Neuron (in vitro differentiated cells): Measurements from ENCODE around the gene TMEM151B.
"Not testable (repeated sequence)": the region's sequence is repeated elsewhere in the genome, so short reads cannot be mapped to it uniquely, and the experiment has no call there.

Experiments used
- H2AFZ ChIP-seq: one replicate; pipeline ENCODE4 v1.6.1; 2013; ENCODE audit warnings: low read depth, mild to moderate bottlenecking, inconsistent platforms, low read length, moderate library complexity
- H3K27me3 ChIP-seq: one replicate; pipeline ENCODE4 v1.6.1; 2013; ENCODE audit warnings: low read length; ENCODE audit not compliant: insufficient read depth
- H3K36me3 ChIP-seq: one replicate; pipeline ENCODE4 v1.6.1; 2013; ENCODE audit warnings: low read length; ENCODE audit not compliant: insufficient read depth
- H3K4me1 ChIP-seq: one replicate; pipeline ENCODE4 v1.6.1; 2013; ENCODE audit warnings: low read length; ENCODE audit not compliant: insufficient read depth
- H3K4me3 ChIP-seq: 2 replicates; pipeline ENCODE4 v1.5.1; 2013; ENCODE audit warnings: mild to moderate bottlenecking, low read length, moderate library complexity
- H3K9me3 ChIP-seq: one replicate; pipeline ENCODE4 v1.6.1; 2013; ENCODE audit warnings: low read length

The TMEM151B gene

DNA sequence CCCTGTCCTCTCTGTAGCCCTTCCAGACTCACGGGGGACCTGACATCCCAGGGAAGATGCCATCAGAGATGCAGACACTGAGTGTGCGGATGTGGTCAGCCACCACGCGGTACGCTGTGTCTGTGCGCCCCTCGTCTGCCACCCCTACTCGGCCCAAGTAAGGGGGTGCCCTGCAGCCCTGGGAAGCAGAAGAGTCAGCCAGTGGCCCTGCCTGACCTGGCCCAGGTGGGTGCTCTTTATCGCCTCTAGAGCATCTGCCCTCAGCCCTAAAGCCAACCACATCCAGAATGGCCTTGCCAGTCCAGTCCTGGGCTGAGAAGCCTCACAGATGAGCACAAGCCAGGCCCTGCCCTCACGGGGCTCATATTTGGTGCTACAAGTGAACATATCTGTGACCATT, 37.0 kb downstream of the TMEM151B start:
- peaks cover 89% of the 10 kb centered on the region for H3K36me3 ChIP-seq
- H2AFZ ChIP-seq, result no peak overlapping the region
- H3K4me1 ChIP-seq, result peaks cover 5% of the 10 kb centered on the region
- H3K4me3 ChIP-seq, result no peak overlapping the region
- H3K9me3 ChIP-seq, result no peaks in the 10 kb centered on the region
- H3K27me3 ChIP-seq, result no peaks in the 10 kb centered on the region

DNA sequence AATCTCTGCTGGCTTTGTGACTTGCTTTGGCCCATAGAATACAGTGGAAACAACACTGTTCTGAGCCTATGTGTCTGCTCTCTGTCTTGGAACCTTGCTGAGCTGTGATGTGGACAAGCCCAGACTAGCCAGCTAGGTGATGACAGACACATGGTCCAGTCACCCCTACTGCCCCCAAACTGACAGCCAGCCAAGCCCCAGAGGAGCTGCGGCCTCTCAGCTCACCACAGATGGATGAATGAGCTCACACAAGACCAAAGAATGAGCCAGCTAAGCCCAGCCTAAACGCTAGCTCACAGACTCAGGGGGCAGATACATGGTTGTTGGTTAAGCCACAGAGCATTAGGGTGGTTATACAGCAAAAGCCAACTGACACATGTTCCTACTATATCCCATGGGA, 38.8 kb downstream of the TMEM151B start:
- Histone ChIP-seq H3K36me3 (peaks cover 72% of the 10 kb centered on the region), H3K27me3 (no peaks in the 10 kb centered on the region), H2AFZ (no peak overlapping the region), H3K4me1 (peaks cover 9% of the 10 kb centered on the region), H3K4me3 (no peak overlapping the region), H3K9me3 (no peaks in the 10 kb centered on the region)

DNA sequence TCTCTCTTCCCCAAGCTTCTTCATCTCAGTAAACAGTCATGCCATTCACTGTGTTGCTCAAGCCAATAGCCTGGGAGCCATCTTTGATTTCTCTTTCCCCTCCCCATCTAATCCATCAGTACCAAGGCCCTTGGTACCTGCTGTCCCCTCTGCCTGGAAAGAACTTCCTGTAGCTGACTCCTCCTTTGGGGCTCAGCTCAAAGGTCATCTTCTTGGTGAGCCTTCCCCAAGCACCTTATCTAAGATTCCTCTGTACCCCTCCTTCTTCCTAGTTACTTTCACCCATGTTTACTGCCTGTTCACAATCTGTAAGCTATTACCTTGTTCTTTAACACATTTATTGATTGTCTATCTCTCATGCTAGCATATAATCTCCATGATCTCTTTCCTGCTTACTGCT, 39.4 kb downstream of the TMEM151B start:
- Histone ChIP-seq H3K36me3 (peaks cover 67% of the 10 kb centered on the region), H3K9me3 (no peaks in the 10 kb centered on the region)

DNA sequence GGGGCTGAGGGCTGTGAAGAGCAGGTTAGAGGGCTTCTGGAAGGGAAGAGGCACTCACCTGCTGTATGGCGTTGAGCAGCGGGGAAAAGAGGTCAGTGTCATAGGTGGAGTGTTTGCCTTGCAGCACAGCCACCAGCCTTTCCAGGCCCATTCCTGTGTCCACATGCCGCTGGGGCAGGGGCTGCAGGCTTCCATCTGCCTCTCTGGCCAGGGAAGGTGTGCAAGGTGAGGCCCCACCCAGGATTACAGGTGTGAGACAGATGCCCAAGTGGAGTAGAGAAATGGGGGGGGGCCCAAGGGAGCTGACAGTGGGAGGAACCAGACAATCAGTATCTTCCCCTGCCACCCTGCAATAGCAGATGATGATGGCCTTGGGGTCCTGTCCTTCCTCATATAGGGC, 40.0 kb downstream of the TMEM151B start:
- Histone ChIP-seq H3K36me3 (peaks cover 61% of the 10 kb centered on the region), H2AFZ (no peak overlapping the region), H3K9me3 (no peaks in the 10 kb centered on the region), H3K27me3 (no peaks in the 10 kb centered on the region), H3K4me1 (peaks cover 9% of the 10 kb centered on the region), H3K4me3 (no peak overlapping the region)

More for the DNA sequence above, 39.4 kb downstream of the TMEM151B start:
- H2AFZ ChIP-seq, result no peak overlapping the region
- H3K4me1 ChIP-seq, result peaks cover 9% of the 10 kb centered on the region
- H3K4me3 ChIP-seq, result no peak overlapping the region
- H3K27me3 ChIP-seq, result no peaks in the 10 kb centered on the region

DNA sequence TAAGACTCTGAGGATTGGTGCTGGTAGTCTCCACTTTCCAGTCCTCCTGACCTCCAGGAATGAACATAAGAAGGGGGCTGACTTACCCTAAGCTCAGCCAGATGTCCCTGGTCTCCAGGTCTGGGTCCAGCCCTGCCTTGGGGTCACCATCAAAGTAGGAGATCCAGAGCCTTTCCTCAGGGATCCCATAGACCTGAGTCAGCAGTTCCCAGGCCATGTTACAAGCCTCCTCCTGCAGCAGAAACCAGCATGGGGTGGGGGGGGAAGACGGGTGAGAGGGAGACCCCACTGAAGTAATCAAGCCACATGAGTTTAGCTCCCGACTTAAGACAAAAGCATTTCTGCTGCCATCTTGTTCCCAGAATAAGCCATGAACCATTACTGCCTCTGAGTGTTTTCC, 41.1 kb downstream of the TMEM151B start:
- H3K27me3 ChIP-seq, result no peaks in the 10 kb centered on the region
- H3K4me3 ChIP-seq, result no peak overlapping the region
- peaks cover 9% of the 10 kb centered on the region for H3K4me1 ChIP-seq
- peaks cover 53% of the 10 kb centered on the region for H3K36me3 ChIP-seq
- H2AFZ ChIP-seq, result no peak overlapping the region
- H3K9me3 ChIP-seq, result no peaks in the 10 kb centered on the region

DNA sequence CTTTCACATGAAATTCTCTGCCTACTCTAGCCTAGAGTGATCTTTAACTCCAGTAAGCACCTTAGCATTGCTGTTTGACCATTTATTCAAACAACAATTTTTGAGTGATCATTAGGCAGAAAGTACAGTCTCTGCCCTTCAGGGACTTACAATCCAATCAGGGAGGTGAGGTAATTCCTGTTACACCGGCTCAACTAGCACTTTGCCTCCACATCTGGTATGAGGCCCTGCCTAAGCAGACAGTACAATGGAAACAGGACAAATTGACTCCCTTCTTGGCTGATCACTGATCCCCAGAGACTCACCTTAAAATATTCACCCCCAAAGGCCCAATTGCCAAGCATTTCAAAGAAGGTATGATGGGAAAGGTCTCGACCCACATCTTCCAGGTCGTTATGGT, 41.5 kb downstream of the TMEM151B start:
- Histone ChIP-seq H3K27me3 (no peaks in the 10 kb centered on the region), H3K9me3 (no peaks in the 10 kb centered on the region), H3K36me3 (peaks cover 49% of the 10 kb centered on the region), H3K4me1 (peaks cover 9% of the 10 kb centered on the region), H2AFZ (no peak overlapping the region), H3K4me3 (peak overlapping the region; percentile 97)

DNA sequence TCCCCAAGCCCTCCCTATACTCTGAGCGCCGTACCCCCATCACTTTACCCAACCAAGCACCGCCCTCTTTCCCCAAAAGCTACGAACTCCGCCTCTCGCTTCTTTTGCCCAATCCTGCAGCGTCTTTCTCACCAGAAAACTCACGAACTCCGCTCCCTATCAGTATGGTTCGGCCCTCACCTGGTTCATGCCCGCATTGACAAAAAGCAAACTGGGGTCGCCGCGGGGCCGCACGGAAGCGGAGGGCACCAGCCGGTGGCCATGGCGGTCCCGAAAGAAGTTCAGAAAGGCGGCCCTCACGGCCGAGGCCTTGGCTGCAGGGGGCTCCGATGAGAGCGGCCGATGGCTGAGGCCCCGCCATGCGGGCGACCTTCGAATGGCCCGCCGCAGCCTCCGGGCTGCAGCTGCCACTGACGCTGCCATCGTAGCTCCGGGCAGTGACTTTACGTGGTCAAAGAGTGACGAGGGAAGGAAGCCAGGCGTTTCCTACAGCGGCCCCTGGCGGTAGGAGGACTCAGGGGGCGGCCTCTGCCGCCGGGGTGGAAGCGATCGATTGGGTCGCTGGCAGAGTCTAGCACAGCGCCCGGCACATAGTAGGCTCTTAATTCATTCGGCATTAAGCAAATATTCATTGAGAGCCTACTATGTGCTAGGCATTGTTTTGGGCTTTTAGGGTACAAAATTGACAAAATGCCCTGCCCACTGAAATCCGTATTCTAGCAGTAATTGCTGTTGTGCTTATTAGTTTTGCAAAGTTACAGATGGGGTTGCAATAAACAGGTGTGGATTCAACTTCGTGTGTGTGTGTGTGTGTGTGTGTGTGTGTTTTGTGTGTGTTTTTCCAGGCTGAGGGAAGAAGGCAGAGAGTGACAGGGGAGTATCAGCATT, 42.9 kb downstream of the TMEM151B start, which contains the start of gene AARS2:
Gene AARS2, minus strand, starts transcription at position 447 of the 888 bp plus-strand sequence. Its CDS starts 24 bp downstream, at position 423.
- Histone ChIP-seq H3K4me3 (peak within 1 kb of the TSS; percentile 97), H3K4me1 (peaks cover 9% of the 10 kb centered on the region), H3K27me3 (no peaks in the 10 kb centered on the region), H3K36me3 (peaks cover 36% of the 10 kb centered on the region), H2AFZ (peak within 1 kb of the TSS; percentile 69), H3K9me3 (no peaks in the 10 kb centered on the region)

DNA sequence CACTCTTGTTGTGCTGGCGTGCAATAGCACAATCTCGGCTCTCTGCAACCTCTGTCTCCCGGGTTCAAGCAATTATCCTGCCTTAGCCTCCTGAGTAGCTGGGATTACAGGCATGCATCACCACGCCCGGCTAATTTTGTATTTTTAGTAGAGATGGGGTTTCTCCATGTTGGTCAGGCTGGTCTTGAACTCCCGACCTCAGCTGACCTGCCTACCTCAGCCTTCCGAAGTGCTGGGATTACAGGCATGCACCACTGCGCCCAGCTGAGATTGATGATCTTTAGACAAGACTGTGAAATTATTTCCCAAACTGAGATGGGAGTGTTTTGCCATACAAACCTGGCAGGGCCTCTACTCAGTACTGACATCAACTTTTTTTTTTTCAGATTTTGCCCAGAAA, 44.4 kb downstream of the TMEM151B start:
- H3K9me3 ChIP-seq, H3K27me3 ChIP-seq, H2AFZ ChIP-seq, H3K4me1 ChIP-seq, H3K4me3 ChIP-seq: not testable (repeated sequence)
- peaks cover 24% of the 10 kb centered on the region for H3K36me3 ChIP-seq

DNA sequence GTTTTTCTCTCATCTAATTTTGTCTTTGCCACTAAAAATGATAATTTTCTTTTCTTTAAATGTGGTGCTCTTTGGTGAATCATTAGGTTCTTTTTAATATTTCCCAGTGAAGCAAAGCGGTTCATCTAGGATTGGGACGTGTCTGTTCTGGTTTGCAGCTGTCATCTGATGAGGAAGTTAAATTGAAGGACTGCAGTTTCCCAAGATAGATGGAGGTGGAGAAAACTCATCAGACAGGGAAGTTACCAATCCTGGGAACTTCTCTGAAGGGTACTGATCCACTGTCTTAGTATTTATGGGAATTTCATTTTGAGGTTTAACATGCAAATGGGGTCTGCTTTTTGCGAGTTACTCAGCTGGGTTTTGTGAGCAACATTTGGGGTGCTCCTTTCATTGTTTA, 45.3 kb downstream of the TMEM151B start:
- Histone ChIP-seq H3K9me3 (no peaks in the 10 kb centered on the region), H3K4me1 (peaks cover 9% of the 10 kb centered on the region), H3K4me3 (no peak overlapping the region), H2AFZ (no peak overlapping the region), H3K36me3 (peaks cover 16% of the 10 kb centered on the region), H3K27me3 (peaks cover 5% of the 10 kb centered on the region)

DNA sequence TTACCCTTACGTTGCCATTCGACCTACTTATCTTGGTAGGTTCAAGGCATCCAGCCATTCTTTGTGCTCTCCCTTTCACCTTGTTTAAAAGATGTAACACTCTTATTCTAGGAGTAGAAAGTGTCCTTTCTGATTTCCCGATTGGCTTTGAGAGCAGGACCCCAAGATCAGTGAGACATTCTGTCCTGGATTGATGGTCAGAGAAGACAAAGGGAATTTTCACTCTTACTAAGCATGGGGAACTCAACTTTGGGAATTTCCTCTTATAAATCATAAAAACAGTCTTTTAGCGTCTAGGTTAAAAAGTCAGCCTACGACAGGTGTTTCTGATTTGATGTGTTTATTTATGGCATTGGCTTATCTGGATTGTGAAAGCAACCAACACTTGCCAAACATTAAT, 45.7 kb downstream of the TMEM151B start:
- H3K4me3 ChIP-seq, result no peak overlapping the region
- no peaks in the 10 kb centered on the region for H3K9me3 ChIP-seq
- H3K36me3 ChIP-seq, result peaks cover 11% of the 10 kb centered on the region
- H2AFZ ChIP-seq, result no peak overlapping the region
- peaks cover 5% of the 10 kb centered on the region for H3K27me3 ChIP-seq
- H3K4me1 ChIP-seq, result peaks cover 9% of the 10 kb centered on the region

DNA sequence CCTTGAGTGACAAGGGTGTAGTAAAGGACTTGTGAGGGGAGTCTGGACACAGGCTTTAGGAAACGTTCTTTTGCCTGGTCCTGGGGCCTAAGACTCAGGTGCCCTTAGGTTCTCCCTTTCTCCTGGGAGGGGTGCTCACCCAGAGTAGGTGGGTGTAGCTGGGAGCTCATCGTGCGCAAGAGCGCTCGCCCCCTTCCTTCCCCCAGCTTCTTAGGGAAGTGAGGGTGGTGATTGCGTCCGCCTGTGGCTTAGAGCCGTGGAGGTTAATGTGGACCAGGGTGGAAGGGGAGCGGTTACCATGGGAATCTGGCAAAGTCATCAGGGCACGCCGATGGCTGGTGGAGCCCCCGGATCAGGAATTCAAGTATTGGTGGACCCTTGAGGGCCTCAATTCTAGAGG, 46.2 kb downstream of the TMEM151B start:
- Histone ChIP-seq H3K9me3 (no peaks in the 10 kb centered on the region), H2AFZ (no peak overlapping the region), H3K27me3 (peaks cover 5% of the 10 kb centered on the region), H3K4me3 (no peak overlapping the region), H3K4me1 (peaks cover 9% of the 10 kb centered on the region), H3K36me3 (peaks cover 6% of the 10 kb centered on the region)

DNA sequence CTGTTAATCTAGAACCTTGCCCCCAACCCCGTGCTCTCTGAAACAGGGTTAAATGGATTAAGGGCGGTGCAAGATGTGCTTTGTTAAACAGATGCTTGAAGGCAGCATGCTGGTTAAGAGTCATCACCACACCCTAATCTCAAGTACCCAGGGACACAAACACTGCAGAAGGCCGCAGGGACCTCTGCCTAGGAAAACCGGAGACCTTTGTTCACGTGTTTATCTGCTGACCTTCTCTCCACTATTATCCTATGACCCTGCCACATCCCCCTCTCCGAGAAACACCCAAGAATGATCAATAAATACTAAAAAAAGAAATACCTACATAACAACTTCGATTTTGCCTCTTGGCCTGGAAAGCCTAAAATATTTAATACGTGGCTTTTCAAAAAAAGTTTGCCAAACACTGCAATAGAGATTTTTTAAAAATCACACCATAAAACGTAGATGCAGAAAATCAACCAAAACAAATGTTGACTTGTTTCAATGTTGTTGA, 46.9 kb downstream of the TMEM151B start:
- H3K4me1 ChIP-seq, H2AFZ ChIP-seq, H3K36me3 ChIP-seq, H3K4me3 ChIP-seq, H3K9me3 ChIP-seq, H3K27me3 ChIP-seq: not testable (repeated sequence)

DNA sequence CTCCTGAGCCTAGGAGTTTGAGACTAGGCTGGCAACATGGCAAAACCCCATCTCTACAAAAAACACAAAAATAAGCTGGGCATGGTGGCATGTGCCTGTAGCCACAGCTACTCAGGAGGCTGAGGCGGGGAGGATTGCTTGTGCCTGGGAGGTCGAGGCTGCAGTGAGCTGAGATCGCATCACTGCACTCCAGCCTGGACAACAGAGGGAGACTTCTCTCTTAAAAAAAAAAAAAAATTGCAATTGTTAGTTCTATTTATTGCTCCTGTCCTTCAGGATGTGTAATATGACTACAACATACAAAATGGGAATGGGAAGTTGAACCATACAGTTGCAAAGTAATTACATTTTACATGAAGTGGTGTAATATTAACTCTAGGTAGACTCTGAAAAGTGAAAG, 51.0 kb downstream of the TMEM151B start:
- no peaks in the 10 kb centered on the region for H3K36me3 ChIP-seq

More for the DNA sequence above, 51.0 kb downstream of the TMEM151B start:
- H2AFZ ChIP-seq, result no peak overlapping the region
- H3K27me3 ChIP-seq, result peaks cover 9% of the 10 kb centered on the region
- H3K4me1 ChIP-seq, result no peaks in the 10 kb centered on the region
- H3K4me3 ChIP-seq, result no peak overlapping the region
- no peaks in the 10 kb centered on the region for H3K9me3 ChIP-seq
